Activated T-helper 1 cell treated with anti-CD3 and anti-CD28 coated beads, Interleukin-2, amount 50 U/mL, for 16 hours (primary cell): ENCODE results near the gene GJB4.
A peak's percentile ranks its signal among the peaks of the same experiment; 100 is the strongest.
"Not testable (repeated sequence)": the region's sequence is repeated elsewhere in the genome, so short reads cannot be mapped to it uniquely, and the experiment has no call there.

Experiments
- DNase-seq, 2 donors: peaks; one replicate each; pipeline ENCODE4 v3.0.0-alpha.2; 2020; ENCODE audit warnings: low read depth in 1 of 2, low spot score in 1 of 2

GJB4 gene

DNA sequence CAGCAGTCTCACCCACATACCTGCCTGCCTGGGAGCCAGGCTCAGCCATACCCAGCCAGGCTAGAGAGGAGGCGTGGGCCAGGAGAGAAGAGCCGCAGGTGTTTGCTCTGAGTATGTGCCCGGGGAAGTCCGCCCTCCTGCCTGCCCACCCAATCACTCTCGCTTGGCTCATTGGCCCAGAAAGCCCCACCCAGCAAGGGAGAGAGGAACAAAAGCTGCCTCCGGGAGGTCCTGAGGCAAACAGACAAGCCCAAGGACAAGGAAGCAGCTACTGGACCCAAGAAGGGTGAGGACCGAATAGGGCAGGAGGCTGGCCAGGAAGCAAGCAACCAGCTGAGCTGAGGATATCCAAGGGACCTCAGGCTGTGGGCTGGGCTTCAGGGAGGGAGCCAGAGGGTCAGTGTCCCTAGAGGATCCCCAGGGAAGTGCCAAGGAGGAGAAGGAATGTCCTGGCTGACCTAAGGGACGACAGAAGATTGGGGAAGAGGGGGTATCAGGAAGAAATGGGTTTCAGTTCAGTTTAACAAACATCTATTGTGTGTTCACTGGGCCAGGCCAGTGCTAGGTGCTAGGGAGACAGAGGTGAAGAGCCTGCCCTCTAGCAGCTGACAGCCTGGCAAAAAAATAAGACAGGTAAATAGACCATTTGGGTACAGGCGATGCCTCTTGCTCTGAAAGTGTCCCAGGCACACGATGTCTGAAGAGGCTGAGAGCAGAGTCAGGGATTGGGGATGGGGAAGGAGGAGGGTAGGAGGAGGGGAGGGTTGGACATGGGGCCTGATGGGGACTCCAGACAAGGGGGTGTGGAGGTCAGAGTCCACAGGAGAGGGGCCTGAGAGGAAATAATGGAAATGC is at the start of gene GJB4:
Gene GJB4 (plus strand): TSS at position 238 of the 855 bp plus-strand sequence. CDS start 1,515 bp downstream, outside the sequence.
- DNase-seq = no peak

DNA sequence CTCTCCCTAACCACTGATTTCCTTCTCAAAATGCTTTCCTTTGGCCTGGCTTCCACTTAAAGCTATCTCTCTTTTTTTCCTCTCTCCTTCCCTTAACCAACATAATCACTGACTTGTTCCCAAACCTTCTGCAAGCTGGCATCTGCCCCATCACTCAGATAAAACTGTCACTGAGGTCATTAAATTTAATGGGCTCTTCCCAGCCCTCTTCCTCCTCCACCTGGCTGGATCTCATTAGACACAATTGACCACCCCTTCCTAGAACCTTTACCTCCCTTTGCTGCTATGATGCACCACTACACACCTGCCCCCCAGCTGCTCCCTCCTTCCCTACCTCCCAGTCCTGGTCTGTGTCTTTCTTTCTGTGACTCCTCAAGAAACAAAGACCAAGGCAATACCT is 48.7 kb upstream of the GJB4 start:
- DNase-seq = no peak

DNA sequence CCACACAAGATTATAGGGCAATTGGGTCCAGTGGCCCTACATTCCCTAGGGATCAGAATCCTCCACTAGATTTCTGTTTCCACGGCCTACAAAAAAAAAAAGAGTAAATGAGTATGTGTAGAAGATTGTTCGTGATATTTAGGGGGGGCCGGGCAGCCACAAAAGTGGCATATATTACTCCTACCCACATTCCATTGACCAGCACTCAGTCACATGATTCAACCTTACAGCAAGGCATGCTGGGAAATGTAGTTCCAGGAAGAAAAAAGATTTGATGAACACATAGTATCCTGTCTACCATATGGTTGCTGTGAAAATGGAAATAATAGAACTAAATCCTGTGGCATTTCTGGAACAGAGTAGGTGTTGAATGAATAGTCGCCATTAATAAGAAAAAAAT is 48.1 kb upstream of the GJB4 start:
- no peak for DNase-seq

DNA sequence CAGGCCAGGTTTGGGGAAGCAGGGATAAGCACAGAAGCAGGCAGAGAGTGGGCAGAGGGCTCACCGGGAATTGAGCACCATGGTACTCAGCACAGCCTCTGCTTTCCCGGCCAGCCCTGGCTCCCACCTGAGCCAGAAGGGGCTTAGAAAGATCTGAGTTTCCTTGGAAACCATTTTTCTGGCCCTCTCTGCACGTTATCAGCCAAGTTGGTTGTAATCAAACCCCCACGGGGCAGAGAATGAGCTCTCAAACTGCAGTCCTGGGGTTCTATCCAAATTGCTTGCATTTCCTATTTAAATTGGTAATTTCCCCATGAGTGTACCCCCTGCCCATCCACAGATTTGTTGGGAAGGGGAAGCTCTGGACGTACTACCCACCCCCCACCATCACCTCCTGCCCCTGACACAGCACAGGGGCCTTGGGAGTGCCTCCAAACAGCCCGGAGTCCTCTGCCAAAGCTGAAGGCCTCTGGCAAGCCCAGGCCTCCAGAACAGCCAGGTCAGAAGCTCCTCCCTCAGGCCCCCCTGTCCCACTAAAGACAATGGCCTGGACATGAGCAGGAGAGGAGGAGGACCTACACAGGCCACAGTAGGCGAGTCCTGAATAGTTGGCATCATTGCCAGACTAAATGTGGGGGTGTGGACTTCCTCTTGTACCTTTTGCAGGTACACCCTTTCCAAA is 47.4 kb upstream of the GJB4 start:
- no peak for DNase-seq

DNA sequence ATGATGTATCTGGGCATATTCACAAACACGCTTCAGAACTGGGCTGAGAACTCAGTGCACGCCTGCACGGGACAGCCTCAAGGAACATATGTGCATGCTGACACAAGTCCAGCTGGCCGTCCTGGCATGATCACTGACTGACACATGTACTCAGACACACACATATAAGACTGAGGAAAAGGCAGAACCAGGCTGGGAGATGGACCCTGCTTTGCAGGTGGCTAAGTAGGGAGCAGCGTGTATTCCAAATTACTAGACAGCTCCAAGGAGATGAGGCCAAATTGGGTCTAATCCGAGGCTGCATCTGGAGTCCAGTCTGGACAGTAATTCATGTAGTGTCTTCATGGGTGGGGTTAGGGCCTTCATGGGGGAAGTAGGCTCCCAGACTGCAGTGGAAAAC is 46.1 kb upstream of the GJB4 start:
- no peak for DNase-seq

DNA sequence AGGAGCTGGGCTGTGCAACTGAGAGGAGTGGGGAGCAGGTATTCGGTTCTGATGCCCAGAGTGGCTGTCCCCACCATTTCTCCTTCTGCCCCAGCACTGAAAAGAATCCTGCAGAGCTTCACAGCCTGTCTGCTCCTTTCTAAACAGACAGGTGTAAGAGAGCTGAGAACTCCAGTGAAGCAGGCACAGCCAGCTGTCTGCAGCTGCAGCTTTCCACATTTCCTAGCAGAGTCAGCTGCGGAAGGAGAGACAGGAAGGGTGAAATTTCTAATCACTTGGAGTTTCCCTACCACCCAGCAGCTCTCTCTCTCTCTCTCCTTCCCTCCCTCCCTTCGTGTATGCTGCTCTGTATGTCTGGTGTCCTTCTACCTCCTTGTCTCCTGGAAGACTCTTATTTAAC is 45.2 kb upstream of the GJB4 start:
- no peak for DNase-seq

DNA sequence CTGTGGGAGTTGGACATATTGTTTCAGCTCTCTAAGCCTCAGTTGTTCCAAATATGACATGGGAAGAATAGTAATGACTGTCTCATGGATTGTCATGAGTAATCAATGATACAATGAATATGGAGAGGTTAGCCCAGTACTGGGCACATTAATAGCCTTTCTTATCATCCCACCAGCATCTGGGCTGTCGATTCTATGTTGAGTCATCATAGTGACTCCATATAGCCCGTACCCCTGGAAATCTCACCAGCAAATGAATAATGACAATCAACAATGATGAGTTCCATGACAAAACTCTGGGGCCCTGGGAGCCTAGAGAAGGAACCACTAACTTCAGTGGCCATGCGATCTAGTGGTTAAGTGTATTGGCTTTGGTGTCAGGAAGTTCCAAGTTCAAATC is 44.4 kb upstream of the GJB4 start:
- no peak for DNase-seq

DNA sequence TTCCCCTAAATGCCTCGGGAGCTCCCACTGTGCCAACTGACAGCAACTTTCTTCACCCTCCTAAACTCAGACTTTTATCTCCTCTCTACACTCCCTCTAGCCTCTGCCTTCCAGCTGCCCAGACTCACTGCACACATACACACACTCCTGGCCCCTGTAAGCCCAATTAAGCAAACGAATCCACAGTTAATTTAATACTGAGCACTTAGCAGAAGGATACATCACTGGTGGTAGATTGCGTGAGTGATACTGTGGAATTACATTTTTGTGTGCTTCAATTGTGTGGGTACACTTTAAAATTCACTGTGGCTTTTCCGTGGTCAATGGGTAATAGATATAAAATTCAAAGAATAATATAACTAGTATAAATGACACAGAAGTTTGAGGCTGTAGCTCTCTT is 38.3 kb upstream of the GJB4 start:
- no peak for DNase-seq

DNA sequence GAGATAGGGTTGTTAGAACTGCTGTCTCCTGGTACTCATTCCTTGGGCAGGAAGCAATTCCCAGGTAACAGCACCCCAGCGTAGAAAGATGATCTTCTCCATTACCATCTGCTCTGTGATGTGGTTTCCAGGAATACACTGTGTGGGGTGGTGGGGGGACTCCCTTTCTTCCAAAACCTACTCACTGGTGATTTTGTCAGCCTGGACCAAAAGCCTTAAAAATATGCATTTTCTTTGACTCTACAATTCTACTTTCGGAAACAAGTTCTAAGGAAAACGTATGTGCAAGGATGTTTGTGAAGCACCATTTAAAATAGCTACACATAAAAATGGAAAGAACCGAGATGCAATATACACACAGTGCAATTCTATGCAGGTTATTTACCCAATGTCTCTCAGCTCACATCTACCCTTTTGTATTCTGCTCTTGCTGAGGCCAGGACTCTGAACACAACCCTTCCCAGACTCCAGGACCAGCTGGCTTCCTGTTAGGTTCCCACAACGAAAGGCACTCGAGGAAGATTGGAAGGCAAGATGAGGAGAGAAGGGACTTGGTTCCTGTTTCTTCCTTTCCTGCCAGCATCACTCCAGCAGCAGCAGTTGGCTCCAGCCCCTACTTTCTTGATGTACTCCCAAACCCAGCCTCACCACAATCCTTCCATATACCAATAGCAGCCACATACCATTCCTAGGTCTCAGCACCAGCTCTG is 37.7 kb upstream of the GJB4 start:
- no peak for DNase-seq

DNA sequence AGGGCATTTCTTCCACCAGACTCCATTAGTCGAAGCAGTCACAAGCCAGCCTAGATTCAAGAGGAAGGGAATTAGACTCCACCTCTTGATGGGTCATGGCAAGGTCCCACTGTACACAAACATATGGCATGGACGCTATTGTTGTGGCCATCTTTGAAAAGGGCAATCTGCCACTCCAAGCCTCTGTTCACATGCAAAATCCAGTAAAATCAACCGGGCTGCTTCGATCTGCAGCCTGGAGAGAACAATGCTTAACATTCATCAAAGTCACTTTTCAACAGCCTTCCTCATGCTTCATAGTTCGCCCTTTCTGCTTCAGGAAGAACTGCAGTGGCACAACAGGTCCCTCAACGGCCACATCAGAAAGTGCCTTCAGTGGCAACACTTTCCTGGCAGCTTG is 32.7 kb upstream of the GJB4 start:
- no peak for DNase-seq

DNA sequence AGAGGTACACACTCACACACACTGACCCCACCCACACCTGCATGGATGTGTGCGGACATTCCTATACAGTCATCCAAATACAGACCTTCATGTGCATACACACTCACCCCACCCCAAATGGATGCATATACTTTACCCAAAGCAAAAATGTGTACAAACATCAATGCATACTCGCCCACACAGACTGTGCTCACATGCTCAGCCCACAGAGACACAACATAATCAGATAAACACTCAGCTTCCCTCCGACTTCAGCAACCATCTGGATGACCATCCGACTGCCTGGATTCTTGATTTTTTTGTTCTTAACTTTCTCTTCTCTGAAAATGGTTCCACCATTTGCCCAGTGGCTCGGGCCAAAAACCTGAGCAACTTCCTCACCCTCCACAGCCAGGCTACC is 29.1 kb upstream of the GJB4 start:
- DNase-seq = no peak

DNA sequence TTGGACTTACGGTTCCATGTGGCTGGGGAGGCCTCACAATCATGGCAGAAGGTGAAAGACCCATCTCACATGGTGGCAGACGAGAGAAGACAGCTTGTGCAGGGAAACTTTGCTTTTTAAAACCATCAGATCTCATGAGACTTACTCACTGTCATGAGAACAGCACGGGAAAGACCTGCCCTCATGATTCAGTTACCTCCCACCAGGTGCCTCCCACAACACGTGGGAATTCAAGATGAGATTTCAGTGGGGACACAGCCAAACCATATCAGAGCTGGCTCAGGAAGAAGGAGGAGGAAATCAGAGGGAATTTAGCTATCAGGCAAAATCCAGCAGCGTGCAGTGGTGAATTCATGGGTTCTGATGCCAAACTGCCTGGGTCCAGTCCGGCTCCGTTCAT is 26.7 kb upstream of the GJB4 start:
- DNase-seq = not testable (repeated sequence)

DNA sequence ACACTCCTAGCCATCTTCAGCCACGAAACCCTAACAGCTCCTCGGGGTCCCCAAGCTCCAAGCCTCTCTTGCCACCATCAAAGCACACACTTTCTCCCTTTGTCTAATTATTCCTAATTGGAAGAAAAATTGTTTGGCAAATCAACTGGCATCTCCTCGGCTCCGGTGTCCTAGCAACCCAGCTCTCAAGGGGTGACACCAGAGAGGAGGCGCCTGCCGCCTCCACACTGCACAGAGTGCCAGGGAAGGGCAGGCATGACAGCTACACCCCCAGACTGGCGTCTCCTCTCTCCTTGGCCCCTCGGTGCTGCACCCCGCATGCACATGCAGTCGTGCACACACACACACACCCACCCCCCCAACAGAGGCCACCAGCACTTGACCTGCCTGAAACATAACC is 22.8 kb upstream of the GJB4 start:
- DNase-seq = no peak

DNA sequence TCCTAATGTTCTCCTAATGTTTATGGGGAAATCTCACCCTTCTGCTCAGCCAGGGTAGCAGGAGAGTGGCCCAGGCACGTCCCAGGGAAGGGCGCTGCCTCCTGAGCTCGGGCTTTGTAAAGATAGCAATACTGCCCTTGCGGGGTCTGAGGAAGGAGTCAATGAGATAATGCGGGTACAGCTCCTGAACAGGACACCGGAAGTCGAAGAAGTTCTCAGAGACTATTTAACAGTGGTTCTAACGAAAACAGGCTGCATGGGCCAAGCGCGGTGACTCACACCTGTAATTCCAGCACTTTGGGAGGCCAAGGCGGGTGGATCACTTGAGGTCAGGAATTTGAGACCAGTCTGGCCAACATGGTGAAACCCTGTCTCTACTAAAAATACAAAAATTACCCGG is 22.3 kb upstream of the GJB4 start:
- DNase-seq = not testable (repeated sequence)

DNA sequence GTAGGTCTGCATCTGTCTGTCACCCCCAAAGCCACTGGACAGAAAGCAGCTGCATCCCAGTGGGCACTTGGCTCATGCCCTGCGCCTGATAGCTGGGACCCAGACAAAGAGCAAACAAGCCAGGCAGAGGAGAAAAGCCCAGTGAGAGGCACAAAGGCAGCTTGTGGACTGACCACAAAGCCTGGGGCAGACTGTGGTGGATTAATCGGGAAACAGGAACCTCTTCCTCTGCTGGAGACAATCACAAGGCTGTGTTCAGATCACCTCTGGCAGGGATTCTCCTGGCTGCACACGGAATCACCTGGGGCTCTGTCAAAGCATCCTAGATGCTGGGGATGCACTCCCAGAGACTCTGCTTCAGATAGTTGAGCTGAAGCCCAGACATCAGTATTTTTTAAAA is 19.9 kb upstream of the GJB4 start:
- DNase-seq = no peak

DNA sequence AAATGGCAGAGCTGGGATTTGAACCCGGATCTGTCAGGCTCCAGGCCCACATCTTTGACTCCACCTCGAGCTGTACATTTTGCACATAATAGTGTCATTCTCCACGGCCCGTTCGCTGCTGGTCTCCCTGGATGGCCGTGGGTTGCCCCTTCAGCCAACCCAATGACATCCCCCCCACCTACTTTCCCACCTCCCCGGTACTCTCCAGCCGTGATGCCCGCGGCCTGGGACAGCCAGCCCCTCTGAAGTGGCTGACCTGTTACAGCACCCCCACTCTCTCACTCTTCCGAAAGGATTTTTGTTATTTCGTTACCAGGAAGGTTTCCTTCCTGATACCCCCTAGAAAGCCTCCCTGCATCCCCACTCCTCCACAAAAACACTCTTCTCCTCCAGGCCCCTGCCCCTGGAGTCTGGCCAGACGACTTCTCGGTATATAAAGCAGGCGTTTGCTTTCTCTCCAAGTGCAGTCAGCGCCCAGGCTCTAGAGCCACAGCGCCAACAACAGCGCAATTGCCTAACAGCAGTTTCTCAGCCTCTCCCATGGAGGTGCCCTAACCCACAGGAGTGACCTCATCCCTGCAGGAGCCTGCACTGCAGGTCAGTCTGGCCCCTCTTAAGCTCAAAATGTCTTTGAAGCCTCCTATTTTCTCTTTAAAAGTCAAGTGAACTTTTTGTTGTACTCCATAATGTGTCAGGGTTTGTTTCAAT is 19.2 kb upstream of the GJB4 start:
- DNase-seq = no peak

DNA sequence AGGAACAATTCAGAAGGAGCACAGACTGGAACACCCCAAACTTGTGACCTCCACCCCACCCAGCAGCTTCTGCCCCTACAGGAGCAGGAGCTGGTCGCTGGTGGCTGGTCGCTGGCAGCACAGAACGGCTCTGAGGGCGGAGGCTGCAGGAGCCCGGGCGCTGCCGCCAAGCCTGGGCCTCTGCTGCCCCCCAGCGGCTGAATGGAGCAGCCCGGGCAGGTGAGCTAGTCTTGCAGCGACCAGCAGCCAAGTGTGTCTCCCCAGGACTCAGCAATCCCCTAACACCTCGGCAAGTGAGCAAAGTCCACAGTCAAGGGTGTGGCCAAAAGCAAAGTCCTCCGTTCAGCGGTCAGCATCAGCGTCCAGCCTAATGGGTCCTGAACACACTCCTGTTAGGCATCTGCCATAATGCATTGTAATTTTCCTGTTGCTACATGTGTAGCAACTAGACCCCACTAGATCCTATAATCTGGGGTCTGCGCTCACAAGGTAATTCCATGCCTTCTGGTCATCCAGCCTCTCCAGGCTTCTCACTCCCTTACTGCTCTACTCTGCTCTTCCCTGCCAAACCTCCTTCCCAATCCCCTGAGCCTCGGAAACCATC is 16.8 kb upstream of the GJB4 start:
- DNase-seq = peak; percentile 60 to 62

DNA sequence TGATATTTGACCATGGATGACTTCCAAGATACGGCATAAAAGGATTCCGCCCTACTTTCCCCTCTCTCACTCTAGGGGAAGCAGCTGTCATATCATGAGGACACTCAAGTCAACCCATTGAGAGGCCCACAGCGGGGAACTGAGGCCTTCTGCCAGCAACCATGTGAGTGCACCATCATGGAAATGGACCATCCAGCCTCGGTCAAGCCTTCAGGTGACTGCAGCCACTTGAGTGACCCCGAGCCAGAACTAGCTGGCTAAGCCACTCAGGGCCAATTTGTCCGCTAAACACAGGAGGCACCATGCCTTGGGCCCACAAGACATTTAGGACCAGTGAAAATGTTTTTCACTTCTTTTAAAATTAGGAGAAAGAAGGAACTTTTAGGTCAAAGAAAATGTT is 15.8 kb upstream of the GJB4 start:
- no peak for DNase-seq

DNA sequence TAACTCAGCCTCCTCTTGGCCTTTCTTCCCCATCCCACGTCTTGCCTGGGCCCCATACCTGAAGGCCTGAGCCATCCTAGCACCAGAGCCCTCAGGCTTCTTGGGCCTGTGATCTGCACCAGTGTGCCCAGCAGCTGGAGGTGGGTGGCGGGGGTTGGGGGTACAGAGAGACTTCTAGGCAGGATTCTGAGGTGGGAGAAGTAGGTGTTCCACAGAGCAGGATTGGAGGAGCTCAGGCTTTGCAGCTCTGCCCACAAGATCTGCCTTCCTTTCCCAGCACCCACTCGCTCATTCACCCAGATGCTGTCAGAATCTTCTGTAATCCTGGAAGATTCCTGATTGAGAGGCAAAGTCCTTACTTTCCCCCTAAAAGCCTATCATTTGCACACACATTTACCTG is 14.7 kb upstream of the GJB4 start:
- DNase-seq = no peak

DNA sequence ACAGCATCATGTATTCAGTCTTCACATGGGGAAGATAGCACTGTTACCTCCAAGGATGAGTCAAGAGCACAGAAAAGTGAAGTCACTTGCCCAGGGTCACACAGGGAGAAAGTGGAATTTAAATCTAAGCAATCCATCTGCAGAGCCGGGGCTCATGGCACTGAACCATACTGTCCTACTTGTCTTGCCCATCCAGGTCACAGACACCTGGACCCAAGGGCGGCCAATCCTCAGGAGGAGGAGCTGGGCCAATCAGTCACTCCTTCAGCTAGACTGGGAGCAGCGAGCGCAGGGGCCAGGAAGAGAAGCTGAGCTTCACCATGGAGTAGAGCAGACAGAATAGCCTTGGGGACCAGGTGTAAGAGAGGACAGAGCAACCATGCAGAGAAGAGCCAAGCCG is 13.9 kb upstream of the GJB4 start:
- no peak for DNase-seq

DNA sequence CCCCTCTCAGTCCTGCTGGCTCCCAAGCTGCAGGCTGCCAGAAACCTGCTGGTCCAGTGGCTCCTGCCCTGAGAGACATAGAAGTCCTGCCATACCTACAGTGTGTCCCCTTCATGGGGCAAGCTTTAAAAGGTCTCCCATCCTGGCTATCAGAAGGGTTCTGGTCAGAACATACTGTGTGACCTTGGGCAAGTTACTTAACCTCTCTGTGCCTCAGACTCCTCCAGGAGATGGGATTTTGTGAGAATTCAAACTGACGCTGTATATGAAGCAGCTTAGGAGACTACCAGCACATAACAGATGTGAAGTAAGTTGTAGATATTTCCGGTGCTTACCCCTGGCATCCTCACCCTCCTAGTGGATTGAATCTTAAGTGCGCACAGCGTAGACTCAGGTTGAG is 13.4 kb upstream of the GJB4 start:
- DNase-seq = no peak
